HG03342 (cell line): ENCODE data around the gene SRI.

ENCODE experiments used
- ATAC-seq: cut with Tn5 transposase; IDR thresholded peaks from one replicate; pipeline ENCODE4 v1.9.1; 2021; ENCODE audit warnings: mild to moderate bottlenecking, moderate library complexity; ENCODE audit not compliant: unreplicated experiment

Gene SRI

DNA sequence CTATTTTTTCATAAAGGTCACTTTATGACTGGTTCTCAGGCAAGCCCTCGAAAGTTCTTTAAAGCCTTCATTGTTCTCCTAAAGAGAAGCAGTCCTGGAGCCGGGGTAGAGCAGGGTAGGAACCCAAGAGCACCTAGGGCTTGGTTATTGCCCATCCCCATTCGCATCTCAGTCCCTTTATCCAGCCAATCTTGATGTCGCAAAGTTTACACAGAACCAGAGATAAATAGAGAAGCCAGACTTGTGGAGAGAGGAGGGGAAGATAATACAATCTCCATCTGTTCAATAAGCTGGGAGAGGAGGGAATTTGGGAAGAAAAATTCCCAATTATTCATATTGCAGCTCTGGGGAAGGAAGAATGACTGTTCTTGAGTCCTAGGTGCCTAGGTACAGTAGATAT is 6.4 kb upstream of the SRI start:
- no peak for ATAC-seq

- no peak for ATAC-seq
These were observed 4.9 kb upstream of the SRI start for GRCh38 chr7:88224601-88225275.

- no peak for ATAC-seq
These were observed 3.4 kb upstream of the SRI start for GRCh38 chr7:88223265-88223664.

DNA sequence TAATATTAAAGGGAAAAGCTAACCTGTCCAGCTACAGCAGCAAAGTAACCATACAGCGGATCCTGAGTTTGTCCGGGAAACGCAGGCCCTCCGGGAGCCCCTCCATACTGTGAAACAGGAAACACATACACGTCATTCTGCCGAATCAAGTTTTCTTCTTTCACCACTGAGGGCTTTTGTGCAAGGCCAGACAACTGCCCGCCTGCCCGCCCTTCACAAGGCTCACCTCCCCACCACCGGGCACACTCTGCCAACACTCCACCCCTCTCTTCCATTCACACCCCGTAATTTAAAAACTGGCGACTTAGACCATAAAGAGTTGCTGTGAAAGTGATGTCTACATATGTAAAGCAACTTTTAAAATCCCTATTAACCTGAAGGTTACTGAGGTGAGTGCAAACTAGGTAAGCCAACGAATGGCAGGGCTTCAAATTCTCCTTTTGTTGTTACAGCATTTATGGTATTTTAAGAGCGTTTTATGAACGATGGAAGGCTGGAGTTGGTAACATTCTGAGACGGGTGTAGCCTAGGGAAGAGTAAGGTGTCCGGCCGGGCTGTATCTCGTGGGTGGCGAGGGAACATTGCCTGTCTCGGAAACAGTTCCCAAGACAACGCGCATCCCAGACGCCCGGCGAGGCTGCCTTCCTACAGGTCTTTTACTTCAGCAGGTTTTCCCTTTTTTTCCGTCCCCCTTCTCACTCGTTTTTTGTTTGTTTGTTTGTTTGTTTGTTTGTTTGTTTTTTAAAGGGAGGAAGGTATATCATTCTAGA is 817 bp downstream of the SRI start:
- ATAC-seq = peak; percentile 31

DNA sequence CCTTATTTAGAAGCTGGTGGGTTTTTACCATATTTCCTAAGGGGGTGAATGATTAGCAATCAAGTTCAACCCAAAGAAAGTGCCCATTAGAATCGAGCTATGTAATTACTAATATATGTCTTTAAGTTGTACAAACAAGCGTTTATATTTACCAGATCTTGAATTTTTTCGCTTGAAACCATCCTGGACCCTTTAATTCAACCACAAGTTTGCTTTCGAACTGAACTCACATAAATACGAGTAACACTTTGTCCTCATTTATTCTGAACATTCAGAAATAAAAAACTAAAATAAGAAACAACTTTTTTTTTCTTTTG is 1.5 kb downstream of the SRI start:
- ATAC-seq = no peak

DNA sequence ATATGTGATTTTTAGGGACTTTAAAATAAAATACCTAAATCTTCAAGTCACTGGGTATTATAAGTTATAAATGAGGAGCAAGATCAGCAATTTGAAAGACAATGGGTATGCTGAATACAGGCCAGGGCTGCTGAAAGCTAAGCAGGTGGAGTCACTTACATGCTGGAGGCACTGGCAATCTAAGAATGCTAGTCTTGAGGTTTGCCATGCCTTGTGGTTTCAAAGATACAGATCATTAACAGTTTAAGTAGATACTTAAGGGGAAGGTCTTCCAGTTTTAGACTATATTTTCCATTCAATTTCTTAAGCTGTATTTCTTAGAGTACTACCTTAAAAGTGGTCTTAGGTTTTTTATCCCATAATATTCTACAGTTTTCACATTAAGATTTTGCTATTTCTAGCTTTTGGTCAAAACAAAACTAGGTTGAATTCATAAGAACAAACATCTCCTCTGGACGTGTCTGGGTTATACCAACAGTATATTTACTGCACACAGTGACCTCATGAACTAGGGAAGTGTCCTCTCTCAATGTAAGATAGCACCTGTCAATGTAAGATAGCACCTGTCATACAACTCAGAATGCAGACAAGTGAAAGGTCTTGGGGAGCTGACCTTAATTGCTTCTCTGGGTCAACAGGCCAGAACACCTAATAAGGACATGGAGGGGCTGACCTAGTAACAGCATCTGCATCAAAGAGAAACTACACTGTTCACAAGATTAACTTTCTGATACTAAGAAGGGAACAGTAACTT is 2.0 kb downstream of the SRI start:
- peak; percentile 70 for ATAC-seq

DNA sequence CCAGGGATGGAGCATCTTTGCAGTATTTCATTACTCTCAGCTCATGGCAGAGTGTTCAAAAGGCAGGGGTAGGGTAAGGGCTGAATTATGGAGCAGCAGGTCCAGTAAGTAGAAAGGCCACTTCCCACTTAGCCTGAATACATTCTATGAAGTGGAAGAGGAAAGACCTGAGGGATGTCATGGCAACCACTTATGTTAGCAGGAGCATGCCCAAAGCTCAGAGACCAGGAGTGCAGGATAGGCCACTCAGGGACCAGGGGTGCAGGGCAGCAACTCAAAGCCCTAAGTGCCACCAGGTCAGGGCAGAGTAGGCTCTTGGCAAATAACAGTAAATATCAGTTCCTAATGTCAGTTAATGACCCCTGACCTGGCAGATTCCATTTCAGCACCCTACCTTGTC is 3.6 kb downstream of the SRI start:
- no peak for ATAC-seq

- no peak for ATAC-seq
These were observed 4.5 kb downstream of the SRI start for GRCh38 chr7:88215295-88215694.

GRCh38 chr7:88214456-88214855 is 5.4 kb downstream of the SRI start:
- ATAC-seq = no peak

DNA sequence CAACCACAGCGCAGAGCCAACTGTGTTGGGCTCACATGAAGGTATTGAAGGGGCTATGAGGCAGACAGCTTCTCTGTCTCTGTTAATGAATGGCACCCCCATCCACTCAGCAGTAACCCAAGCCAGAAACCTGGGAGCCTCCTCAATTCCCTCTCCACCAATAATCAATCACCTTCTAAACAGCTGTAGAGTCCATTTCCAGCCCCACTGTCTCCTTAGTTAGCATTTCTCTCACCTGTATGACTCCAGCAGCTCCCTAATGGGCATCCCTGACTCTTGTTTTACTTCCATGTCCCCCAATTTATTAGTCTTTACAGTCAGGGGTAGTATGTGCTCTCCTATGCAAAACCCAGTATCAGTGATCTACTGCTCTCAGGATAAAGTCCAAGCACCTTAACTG is 6.9 kb downstream of the SRI start:
- no peak for ATAC-seq

- no peak for ATAC-seq
These were observed 11.3 kb downstream of the SRI start for GRCh38 chr7:88208521-88208920.

DNA sequence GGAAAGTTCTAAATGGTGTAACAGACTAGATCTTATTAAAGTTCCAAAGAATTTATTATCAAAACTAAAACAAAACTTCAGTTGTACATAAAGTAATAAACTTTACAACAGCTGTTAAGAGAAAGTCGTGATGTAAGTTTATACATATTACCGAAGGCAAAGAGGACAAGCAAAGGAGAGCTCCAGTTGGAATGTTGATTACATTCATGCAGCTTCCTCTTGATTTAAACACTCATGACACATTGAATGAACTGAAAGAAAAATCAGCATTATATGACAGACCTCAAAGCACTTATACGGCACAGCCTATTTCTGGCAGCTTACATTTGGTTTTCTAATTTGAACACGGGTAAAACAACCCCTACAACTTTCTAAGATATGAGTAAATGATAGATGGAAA is 13.6 kb downstream of the SRI start:
- ATAC-seq = no peak

DNA sequence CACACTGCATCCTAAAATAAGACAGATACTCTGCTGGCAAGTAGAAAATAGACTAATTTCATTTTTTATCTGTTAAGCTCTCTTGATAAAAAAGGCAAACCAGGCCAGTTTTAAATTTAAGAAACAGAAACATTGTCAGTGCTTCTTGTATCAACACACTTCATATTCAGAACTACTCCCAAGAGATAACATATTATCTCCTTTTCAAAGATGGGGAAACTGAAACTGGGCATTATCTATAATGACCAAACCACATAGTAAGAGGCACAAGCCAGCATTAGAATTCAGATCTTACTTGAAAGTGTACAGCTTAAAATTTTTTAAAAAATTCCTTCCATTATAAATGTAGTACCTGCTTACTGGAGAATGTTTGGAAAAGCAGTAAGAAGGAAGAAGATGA is 14.7 kb downstream of the SRI start:
- ATAC-seq = no peak

- ATAC-seq = no peak
These were observed 15.2 kb downstream of the SRI start for GRCh38 chr7:88204525-88205110.

DNA sequence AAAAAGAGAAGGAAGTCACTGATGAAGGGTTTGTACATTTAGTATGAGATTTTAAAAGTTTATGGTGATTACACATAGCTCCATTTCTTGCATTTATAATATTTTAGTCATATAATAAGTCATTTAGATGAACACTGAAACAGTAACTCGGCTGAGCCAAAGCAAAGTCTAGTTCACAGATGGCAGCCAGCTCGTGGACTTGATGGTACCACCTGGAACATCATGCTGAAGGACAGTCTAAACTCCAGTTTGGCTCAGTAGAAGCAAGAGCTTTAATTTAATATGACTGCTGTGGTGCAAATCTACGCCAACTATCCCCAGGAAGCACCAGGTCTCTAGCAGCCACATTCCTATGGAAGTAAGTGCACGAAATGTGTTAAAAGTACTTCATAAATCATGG is 16.4 kb downstream of the SRI start:
- no peak for ATAC-seq

DNA sequence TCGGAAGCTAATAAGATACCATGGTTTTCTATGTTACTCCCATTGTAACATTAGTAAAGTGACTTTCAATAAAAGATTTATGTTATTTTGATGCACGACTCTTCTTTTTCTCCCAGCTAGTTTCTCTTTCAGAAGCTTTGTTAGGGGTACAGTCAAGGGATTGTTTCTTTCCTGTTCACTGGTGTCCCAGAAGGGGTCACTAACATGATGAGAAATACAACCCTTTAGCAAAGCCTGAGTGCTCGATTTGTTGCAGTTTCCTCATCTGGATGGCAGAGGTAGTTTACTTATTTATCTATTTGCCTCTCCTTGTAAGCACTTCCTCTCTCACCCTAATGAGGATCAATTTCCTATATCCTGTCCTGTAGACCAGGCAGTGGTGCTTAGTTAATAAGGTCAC is 17.0 kb downstream of the SRI start:
- ATAC-seq = peak; percentile 45

DNA sequence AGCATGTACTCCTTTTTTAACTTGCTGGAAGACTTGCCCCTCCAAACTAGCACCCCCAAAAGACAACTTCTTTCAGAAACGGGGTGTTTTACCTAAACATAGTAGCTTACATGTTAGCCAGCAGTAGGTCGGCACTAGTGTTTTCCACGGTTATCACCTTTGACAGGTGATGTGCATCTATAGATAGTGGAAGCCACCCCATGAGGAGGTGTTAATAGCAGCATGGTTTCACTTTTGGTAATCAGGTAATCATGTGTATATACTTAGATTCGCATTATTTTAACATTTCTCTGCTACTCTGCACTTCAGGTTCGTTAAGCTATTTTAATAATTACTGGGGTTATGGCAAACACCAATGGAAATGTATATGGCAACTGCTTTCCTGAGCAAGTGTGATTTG is 17.6 kb downstream of the SRI start:
- ATAC-seq = peak; percentile 46

- no peak for ATAC-seq
These were observed 18.5 kb downstream of the SRI start for GRCh38 chr7:88201305-88201704.

GRCh38 chr7:88200789-88201188 is 19.0 kb downstream of the SRI start:
- no peak for ATAC-seq

- no peak for ATAC-seq
These were observed 19.6 kb downstream of the SRI start for GRCh38 chr7:88200261-88200660.

DNA sequence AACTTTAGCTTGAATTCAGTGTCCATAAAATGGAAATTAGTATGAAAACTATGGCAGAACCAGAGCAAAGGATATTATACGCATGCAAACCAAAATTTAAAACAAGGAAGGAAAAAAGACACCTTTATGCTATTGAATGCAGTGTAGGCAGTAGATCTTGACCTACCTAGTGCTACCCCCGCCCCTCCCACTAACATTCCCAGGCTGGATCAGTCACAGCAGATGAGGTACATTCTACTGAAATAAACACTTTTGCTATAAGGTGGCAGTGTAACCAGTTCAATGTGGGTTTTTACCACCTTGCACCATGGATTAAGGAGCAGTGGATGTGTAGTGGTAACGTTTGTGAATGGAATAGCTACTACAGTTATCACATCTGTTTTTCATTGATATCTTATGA is 27.9 kb downstream of the SRI start:
- ATAC-seq = no peak

GRCh38 chr7:88185650-88186049 is 34.2 kb downstream of the SRI start:
- no peak for ATAC-seq
